A549 (cell line): Measurements from ENCODE around the gene ANK3. TPM values are rescaled to one million over a fixed set of nuclear protein-coding genes. Genes with fewer than 3 reads are reported as not detected.

ENCODE experiments used
- ATAC-seq, 2 experiments: fragments of 200-7000 bp in 1 of 2; fragments of >200 bp in 1 of 2; cut with Nextera tagmentation in 1 of 2; cut with Tn5 transposase in 1 of 2; 3 replicates each; pipeline versions ENCODE4 v1.8.0 to v1.9.1; 2018 to 2020; ENCODE audit warnings: mild to moderate bottlenecking in 1 of 2, moderate library complexity in 1 of 2
- CTCF ChIA-PET: fragments of 300-600 bp; sonication (Branson Sonifier 250); formaldehyde crosslinking; extraction: SDS; loops from one replicate; lab custom pipeline; 2021; ENCODE audit warnings: antibody characterized with exemption, inconsistent platforms; lab: Yijun Ruan, JAX
- POLR2A ChIA-PET: fragments of 350-600 bp; formaldehyde crosslinking; extraction: SDS; loops from one replicate; lab custom pipeline; 2021; ENCODE audit warnings: antibody characterized with exemption, inconsistent platforms; lab: Yijun Ruan, JAX
- DNase-seq, 2 experiments: peaks; one replicate each; pipeline versions ENCODE4 v3.0.0 to v3.0.0-alpha.2; 2011 to 2016; ENCODE audit warnings: low read depth in 1 of 2, low spot score in 1 of 2
- FAIRE-seq: peaks from 2 replicates; lab custom pipeline; 2011; peaks lifted over from hg19 to GRCh38; lab: Jason Lieb, UNC
- H3K27ac ChIP-seq, 2 experiments: fragments of >200 bp; sonication (Bioruptor Twin); formaldehyde crosslinking; 3 replicates each; pipeline ENCODE4 v1.5.1; 2016 to 2017
- H3K4me1 ChIP-seq: fragments of >200 bp; sonication (Bioruptor Twin); formaldehyde crosslinking; 3 replicates; pipeline ENCODE4 v1.6.1; 2016
- H3K4me2 ChIP-seq: fragments of >200 bp; sonication (Bioruptor Twin); formaldehyde crosslinking; 3 replicates; pipeline ENCODE4 v1.6.1; 2016
- H3K4me3 ChIP-seq: fragments of >200 bp; sonication (Bioruptor Twin); formaldehyde crosslinking; 3 replicates; pipeline ENCODE4 v1.5.1; 2016
- H3K9me3 ChIP-seq: fragments of >200 bp; sonication (Bioruptor Twin); formaldehyde crosslinking; 3 replicates; pipeline ENCODE4 v1.6.1; 2016
- ATOH8 ChIP-seq: fragments of 250-450 bp; sonication (Bioruptor Pico); IDR thresholded peaks from 2 replicates; pipeline ENCODE4 v1.5.0; 2020; ENCODE audit warnings: low read depth, mild to moderate bottlenecking, moderate library complexity
- BCL3 ChIP-seq: fragments of >200 bp; sonication (Bioruptor Twin); formaldehyde crosslinking; IDR thresholded peaks from 3 replicates; pipeline ENCODE4 v1.6.1; 2016
- CBX2 ChIP-seq: fragments of 200-600 bp; sonication (generic); IDR thresholded peaks from 2 replicates; pipeline ENCODE4 v1.6.1; 2016; ENCODE audit warnings: low read depth, mild to moderate bottlenecking, borderline replicate concordance
- CBX8 ChIP-seq: fragments of 200-600 bp; sonication (generic); IDR thresholded peaks from 2 replicates; pipeline ENCODE4 v1.6.1; 2016
- CHD2 ChIP-seq: fragments of 150-350 bp; IDR thresholded peaks from 2 replicates; pipeline ENCODE4 v1.6.1; 2014; ENCODE audit warnings: low read length; ENCODE audit not compliant: partially characterized antibody
- EHF ChIP-seq: fragments of 250-450 bp; sonication (Bioruptor Pico); IDR thresholded peaks from 2 replicates; pipeline ENCODE4 v1.5.0; 2020; ENCODE audit warnings: mild to moderate bottlenecking
- EHMT2 ChIP-seq: fragments of 200-600 bp; sonication (generic); IDR thresholded peaks from 2 replicates; pipeline ENCODE4 v1.6.1; 2016; ENCODE audit warnings: antibody characterized with exemption, low read depth, mild to moderate bottlenecking, moderate library complexity
- FOSB ChIP-seq: fragments of 250-450 bp; sonication (Bioruptor Pico); IDR thresholded peaks from 2 replicates; pipeline ENCODE4 v1.5.0; 2020; ENCODE audit warnings: mild to moderate bottlenecking, moderate library complexity
- HDAC2 ChIP-seq: fragments of 200-600 bp; sonication (generic); IDR thresholded peaks from 2 replicates; pipeline ENCODE4 v1.6.1; 2016
- HEYL ChIP-seq: fragments of 250-450 bp; sonication (Bioruptor Pico); IDR thresholded peaks from 2 replicates; pipeline ENCODE4 v1.8.0; 2021; ENCODE audit warnings: mild to moderate bottlenecking, moderate library complexity
- HMGXB4 ChIP-seq: fragments of 250-450 bp; sonication (Bioruptor Pico); IDR thresholded peaks from 2 replicates; pipeline ENCODE4 v1.5.0; 2021; ENCODE audit warnings: mild to moderate bottlenecking, moderate library complexity, borderline replicate concordance
- JUN ChIP-seq, 2 experiments: fragments of >200 bp; sonication (Bioruptor Twin); formaldehyde crosslinking; IDR thresholded peaks; 2 replicates in 1 of 2; 3 replicates in 1 of 2; pipeline ENCODE4 v1.6.1; 2016 to 2017
- JUNB ChIP-seq: fragments of >200 bp; sonication (Bioruptor Twin); formaldehyde crosslinking; IDR thresholded peaks from 2 replicates; pipeline ENCODE4 v1.6.1; 2016
- KDM1A ChIP-seq: fragments of 200-600 bp; sonication (generic); IDR thresholded peaks from 2 replicates; pipeline ENCODE4 v1.6.1; 2016; ENCODE audit warnings: low read depth, mild to moderate bottlenecking
- MAFK ChIP-seq: fragments of 450-650 bp; IDR thresholded peaks from 2 replicates; pipeline ENCODE4 v1.6.1; 2014; ENCODE audit not compliant: partially characterized antibody
- MAX ChIP-seq: IDR thresholded peaks from 2 replicates; pipeline ENCODE4 v1.6.1; 2012
- MYC ChIP-seq: IDR thresholded peaks from 2 replicates; pipeline ENCODE4 v1.6.1; 2012; ENCODE audit warnings: mild to moderate bottlenecking, inconsistent platforms, low read length, improper control_type of control experiment, borderline replicate concordance
- NFE2L2 ChIP-seq: fragments of 150-350 bp; conservative IDR thresholded peaks from 2 replicates; pipeline ENCODE4 v1.6.1; 2014; ENCODE audit warnings: low read length
- NPAS2 ChIP-seq: fragments of 250-450 bp; sonication (Bioruptor Pico); IDR thresholded peaks from 2 replicates; pipeline ENCODE4 v1.8.0; 2022; ENCODE audit warnings: mild to moderate bottlenecking, moderate library complexity, borderline replicate concordance
- NR3C1 ChIP-seq: fragments of >200 bp; sonication (Bioruptor Twin); formaldehyde crosslinking; IDR thresholded peaks from 3 replicates; pipeline ENCODE4 v1.6.1; 2017
- PBX3 ChIP-seq: IDR thresholded peaks from 2 replicates; pipeline ENCODE4 v1.6.1; 2012
- POLR2AphosphoS2 ChIP-seq: conservative IDR thresholded peaks from 2 replicates; pipeline ENCODE4 v1.6.1; 2012; ENCODE audit warnings: low read length, improper control_type of control experiment, inconsistent platforms
- RFX5 ChIP-seq: fragments of 450-650 bp; IDR thresholded peaks from 2 replicates; pipeline ENCODE4 v1.7.1; 2014; ENCODE audit warnings: antibody characterized with exemption, mild to moderate bottlenecking, moderate library complexity
- SMC3 ChIP-seq: fragments of >200 bp; sonication (Bioruptor Twin); formaldehyde crosslinking; IDR thresholded peaks from 3 replicates; pipeline ENCODE4 v1.6.1; 2018; ENCODE audit warnings: inconsistent platforms
- ZFP36 ChIP-seq: fragments of 450-650 bp; IDR thresholded peaks from 2 replicates; pipeline ENCODE4 v1.6.1; 2014; ENCODE audit warnings: borderline replicate concordance; ENCODE audit not compliant: partially characterized antibody
- ZNF302 ChIP-seq: fragments of 250-450 bp; sonication (Bioruptor Pico); IDR thresholded peaks from 2 replicates; pipeline ENCODE4 v1.9.0; 2021; ENCODE audit warnings: inconsistent platforms, mild to moderate bottlenecking, moderate library complexity
- WGBS: methylation state at CpG from one replicate; pipeline ENCODE4 v1.1.6; 2017; ENCODE audit errors: missing lambda C conversion rate; 5-methylcytosine and 5-hydroxymethylcytosine counted together
- polyA plus RNA-seq, 4 experiments: library from polyadenylated mRNA; depleted of rRNA in 3 of 4; stranded (reverse); fragments of >200 nt; fragmentation: RNase III in 1 of 4; extraction: RNeasy Plus Mini Kit Qiagen cat#74134 plus additional on column Dnase treatment in 1 of 4; gene quantifications; 2 replicates in 3 of 4; 3 replicates in 1 of 4; pipeline ENCODE4 v1.2.3, GENCODE V29; 2011 to 2017

ANK3 gene
- polyA plus RNA-seq, 2 of the 4 experiments (the other 2 are of a cell fraction): 0.56 to 5.4 TPM

- TF ChIP-seq JUNB (no peak), ZNF302 (CRISPR knock-in tag) (no peak), MAFK (no peak), HEYL (no peak), ZFP36 (no peak), MAX (no peak), NR3C1 (no peak)
Measured at GRCh38 chr10:60347270-60347669, 42.4 kb downstream of the ANK3 start (continued).

GRCh38 chr10:60346661-60347060 is 43.0 kb downstream of the ANK3 start:
- POLR2A ChIA-PET: no interaction called here
- DNase-seq (no peak), ATAC-seq (no peak)
- Histone ChIP-seq H3K27ac (no peak overlapping the region), H3K4me2 (no peak overlapping the region), H3K4me1 (peaks cover 8% of the 10 kb centered on the region; the same call in 1 of the 3 replicates), H3K4me3 (no peak overlapping the region)
- 87% methylated on average over 1 of the region's 1 CpG for WGBS
- TF ChIP-seq NFE2L2 (no peak), ZFP36 (no peak), JUN (IDR thresholded peaks at IDR 0.05) (no peak), CBX8 (no peak), EHMT2 (no peak), KDM1A (no peak), HEYL (no peak), JUNB (no peak), EHF (CRISPR knock-in tag) (no peak), HMGXB4 (CRISPR knock-in tag) (no peak), POLR2AphosphoS2 (no peak), BCL3 (no peak), ZNF302 (CRISPR knock-in tag) (no peak), RFX5 (no peak), NPAS2 (CRISPR knock-in tag) (no peak), HDAC2 (no peak)
- TF ChIP-seq, all 56 proteins: peak for 0
- no peak for FAIRE-seq
- CTCF ChIA-PET: interaction anchor here (1.0 kb wide), 1 partner anchor 11 kb away, joined by 4 read pairs; no protein-coding TSS in a partner anchor
- no peaks in the 10 kb centered on the region for H3K9me3 ChIP-seq

GRCh38 chr10:60343254-60343653 is 46.4 kb downstream of the ANK3 start:
- Histone ChIP-seq H3K4me1 (no peaks in the 10 kb centered on the region), H3K9me3 (no peaks in the 10 kb centered on the region), H3K27ac (no peak overlapping the region), H3K4me3 (no peak overlapping the region), H3K4me2 (no peak overlapping the region)
- POLR2A ChIA-PET: no interaction called here
- ATAC-seq: no peak
- TF ChIP-seq PBX3 (no peak), ATOH8 (CRISPR knock-in tag) (no peak), SMC3 (no peak), FOSB (CRISPR knock-in tag) (no peak), MYC (no peak), CHD2 (no peak), POLR2AphosphoS2 (no peak), CBX2 (no peak), NFE2L2 (no peak)
- CTCF ChIA-PET: no interaction called here
- no peak for DNase-seq
- FAIRE-seq: no peak
- 41% methylated on average over 1 of the region's 1 CpG for WGBS
